Endothelial cell of umbilical vein (primary cell): ENCODE measurements around the gene TCF23. TPM values are rescaled to one million over a fixed set of nuclear protein-coding genes. Genes with fewer than 3 reads are reported as not detected.

Experiments used
- BruUV-seq: library from RNA; stranded (reverse); fragments of 400-500 nt; replicated peaks from 2 replicates; lab custom pipeline; 2021; lab: Mats Ljungman, UMichigan
- CTCF ChIA-PET: fragments of 300-600, 350-600 bp; sonication (Branson Sonifier 250); formaldehyde crosslinking; loops from one replicate; lab custom pipeline; 2021; ENCODE audit warnings: antibody characterized with exemption, inconsistent platforms; lab: Charles Lee
- POLR2A ChIA-PET: fragments of 300-600, 350-600 bp; sonication (Branson Sonifier 250); formaldehyde crosslinking; loops from one replicate; lab custom pipeline; 2021; ENCODE audit warnings: antibody characterized with exemption, inconsistent platforms; lab: Charles Lee
- DNase-seq: peaks from one replicate; pipeline ENCODE4 v3.0.0-alpha.2; 2011; ENCODE audit warnings: low read depth, low spot score
- FAIRE-seq: peaks from 2 replicates; lab custom pipeline; 2011; peaks lifted over from hg19 to GRCh38; lab: Jason Lieb, UNC
- H2AFZ ChIP-seq: 2 replicates; pipeline ENCODE4 v1.6.0; 2012; ENCODE audit warnings: low read depth, low read length, control low read depth, inconsistent platforms
- H3K27ac ChIP-seq: 2 replicates; pipeline ENCODE4 v1.5.1; 2011; ENCODE audit warnings: low read depth, mild to moderate bottlenecking, control low read depth, low read length, moderate library complexity; ENCODE audit not compliant: insufficient read depth
- H3K27me3 ChIP-seq, 2 experiments: 2 replicates each; pipeline versions ENCODE4 v1.6.0 to v1.6.1; 2011; ENCODE audit warnings: low read length in 2 of 2, mixed read lengths in 1 of 2; ENCODE audit not compliant: control insufficient read depth in 2 of 2, insufficient read depth in 2 of 2
- H3K36me3 ChIP-seq, 2 experiments: 2 replicates in 1 of 2; 3 replicates in 1 of 2; pipeline ENCODE4 v1.5.1; 2011; ENCODE audit warnings: low read length in 2 of 2, mild to moderate bottlenecking in 1 of 2, moderate library complexity in 1 of 2; ENCODE audit not compliant: control insufficient read depth in 2 of 2, insufficient read depth in 2 of 2; ENCODE audit errors: extremely low read depth in 1 of 2
- H3K4me1 ChIP-seq: 3 replicates; pipeline ENCODE4 v1.5.1; 2011; ENCODE audit warnings: mild to moderate bottlenecking, low read length; ENCODE audit not compliant: control insufficient read depth, insufficient read depth; ENCODE audit errors: extremely low read depth
- H3K4me2 ChIP-seq: 2 replicates; pipeline ENCODE4 v1.6.1; 2011; ENCODE audit warnings: low read length, control low read depth, mixed read lengths; ENCODE audit not compliant: insufficient read depth
- H3K4me3 ChIP-seq, 3 experiments: fragments of 200-600 bp in 1 of 3; sonication (generic), shearing (Covaris generic) in 1 of 3; replicated peaks in 1 of 3; 2 replicates each; pipeline ENCODE4 v1.5.1; 2011 to 2016; ENCODE audit warnings: control low read depth in 3 of 3, low read length in 3 of 3, mild to moderate bottlenecking in 2 of 3, inconsistent platforms in 1 of 3, low read depth in 1 of 3, moderate library complexity in 1 of 3; ENCODE audit not compliant: insufficient read depth in 1 of 3
- H3K79me2 ChIP-seq: 2 replicates; pipeline ENCODE4 v1.6.0; 2012; ENCODE audit warnings: low read length, inconsistent platforms; ENCODE audit not compliant: control insufficient read depth, insufficient read depth
- H3K9ac ChIP-seq: replicated peaks from 2 replicates; pipeline ENCODE3; 2011; ENCODE audit warnings: low read length, control low read depth; ENCODE audit not compliant: insufficient read depth; ENCODE audit errors: extremely low read depth
- H3K9me1 ChIP-seq: replicated peaks from 3 replicates; pipeline ENCODE4 v1.6.0; 2011; ENCODE audit warnings: mild to moderate bottlenecking, low read length; ENCODE audit not compliant: control insufficient read depth, insufficient read depth; ENCODE audit errors: extremely low read depth
- H3K9me3 ChIP-seq: replicated peaks from 2 replicates; pipeline ENCODE4 v1.5.1; 2012; ENCODE audit warnings: low read length, inconsistent platforms; ENCODE audit not compliant: control insufficient read depth, insufficient read depth
- H4K20me1 ChIP-seq: replicated peaks from 2 replicates; pipeline ENCODE3; 2011; ENCODE audit warnings: mild to moderate bottlenecking, low read length; ENCODE audit not compliant: control insufficient read depth, insufficient read depth; ENCODE audit errors: extremely low read depth
- CTCF ChIP-seq, 2 donors: IDR thresholded peaks; 1 replicate in 1 of 2; 2 replicates in 1 of 2; pipeline ENCODE4 v1.5.1; 2011; ENCODE audit warnings: low read length in 2 of 2, mild to moderate bottlenecking in 2 of 2, moderate library complexity in 2 of 2, control low read depth in 1 of 2, inconsistent platforms in 1 of 2, low read depth in 1 of 2; ENCODE audit not compliant: insufficient read depth in 1 of 2; ENCODE audit errors: extremely low read depth in 1 of 2
- EZH2 ChIP-seq: IDR thresholded peaks from 2 replicates; pipeline ENCODE4 v1.6.1; 2012; ENCODE audit warnings: borderline replicate concordance, low read depth, mild to moderate bottlenecking, moderate library complexity, low read length, inconsistent platforms; ENCODE audit not compliant: severe bottlenecking
- FOS ChIP-seq: IDR thresholded peaks from 2 replicates; pipeline ENCODE4 v1.6.1; 2011; ENCODE audit warnings: mild to moderate bottlenecking, low read length, moderate library complexity, borderline replicate concordance; ENCODE audit not compliant: insufficient read depth
- GATA2 ChIP-seq: IDR thresholded peaks from 2 replicates; pipeline ENCODE4 v1.7.0; 2011; ENCODE audit warnings: low read depth, mild to moderate bottlenecking, moderate library complexity, mixed read lengths, low read length; ENCODE audit not compliant: insufficient read length, insufficient read depth
- JUN ChIP-seq: IDR thresholded peaks from 2 replicates; pipeline ENCODE4 v1.6.1; 2011; ENCODE audit warnings: borderline replicate concordance, low read depth; ENCODE audit not compliant: insufficient read length, insufficient read depth
- MAX ChIP-seq: IDR thresholded peaks from 2 replicates; pipeline ENCODE4 v1.6.1; 2011; ENCODE audit not compliant: insufficient read depth, insufficient read length
- MYC ChIP-seq: IDR thresholded peaks from one replicate; pipeline ENCODE4 v1.6.1; 2011; ENCODE audit warnings: mild to moderate bottlenecking, low read depth, low read length
- POLR2A ChIP-seq: IDR thresholded peaks from 2 replicates; pipeline ENCODE4 v1.6.1; 2012; ENCODE audit warnings: low read depth, mild to moderate bottlenecking, control low read depth, low read length
- POLR2AphosphoS5 ChIP-seq: IDR thresholded peaks from 2 replicates; pipeline ENCODE4 v1.6.1; 2012; ENCODE audit warnings: low read depth, mild to moderate bottlenecking, control low read depth, low read length, moderate library complexity; ENCODE audit not compliant: insufficient read depth
- dilution Hi-C: fragments of 300-500 bp; cut with MboI; formaldehyde crosslinking; loops from one replicate; pipeline ENCODE4 v1.15.0; 2019; ENCODE audit warnings: low sequenced_read_pairs; ENCODE audit not compliant: extremely low pct_ligation_motif_present
- intact Hi-C: fragments of 100-400 bp; cut with micrococcal nuclease; formaldehyde crosslinking; loops from one replicate; pipeline ENCODE4 v1.10.0; 2022
- polyA plus RNA-seq, 4 experiments: library from polyadenylated mRNA; depleted of rRNA in 3 of 4; stranded (reverse) in 3 of 4; unstranded in 1 of 4; fragments of >200 nt; gene quantifications; 2 replicates each; pipeline versions ENCODE4 v1.2.1 to v1.2.3, GENCODE V29; 2011 to 2012; ENCODE audit warnings: missing spikeins in 1 of 4
- total RNA-seq: library from RNA; stranded (reverse); gene quantifications from 2 replicates; pipeline ENCODE4 v1.2.3, GENCODE V29; 2021

TCF23 gene
- total and polyA plus RNA-seq, 2 donors (not counting 3 experiments of a cell fraction or from before 2014, with no cell fraction given): not detected

- CTCF ChIA-PET: interaction anchor here (0.8 to 1.2 kb wide), 2 partner anchors 10 to 41 kb away, joined by 3 read pairs; partner anchors contain the start of gene CGREF1
- Histone ChIP-seq H3K27me3 (no peaks in the 10 kb centered on the region), H3K9me1 (no peaks in the 10 kb centered on the region), H3K36me3 (peaks cover 6 to 27% of the 10 kb centered on the region in 2 experiments), H3K4me2 (no peak overlapping the region), H4K20me1 (no peaks in the 10 kb centered on the region), H3K9ac (no peak overlapping the region), H3K4me1 (peaks cover 10% of the 10 kb centered on the region), H2AFZ (no peak overlapping the region), H3K9me3 (no peaks in the 10 kb centered on the region), H3K79me2 (peaks cover 14% of the 10 kb centered on the region), H3K4me3 (no peak overlapping the region), H3K27ac (no peak overlapping the region)
- no TSS peak for BruUV-seq
- dilution Hi-C loops (no loop called here), intact Hi-C loops (no loop called here)
- DNase-seq (no peak), FAIRE-seq (no peak)
- POLR2A ChIA-PET: no interaction called here
- TF ChIP-seq MAX: no peak
- TF ChIP-seq MYC: no peak
- no peak for TF ChIP-seq JUN
- no peak for TF ChIP-seq CTCF (IDR thresholded peaks at IDR 0.05; ENCODE audit: extremely low read depth in 1 of 2, insufficient read depth in 1 of 2, low read depth in 1 of 2, low read length in 2 of 2)
- no peak for TF ChIP-seq EZH2
- TF ChIP-seq FOS: no peak
- TF ChIP-seq POLR2A: no peak
- no peak for TF ChIP-seq POLR2AphosphoS5
- no peak for TF ChIP-seq GATA2
Measured at GRCh38 chr2:27128668-27129571, 19.9 kb upstream of the TCF23 start.
